K562 (cell line): ENCODE results near the gene LRP10. TPM values are rescaled to one million over a fixed set of nuclear protein-coding genes. Genes with fewer than 3 reads are reported as not detected.

Source experiments
- CHD7 ChIP-seq: fragments of 200-600 bp; sonication (generic); IDR thresholded peaks from one replicate; pipeline ENCODE4 v1.6.1; 2012; ENCODE audit warnings: mild to moderate bottlenecking, low read depth, low read length, inconsistent platforms
- CUX1 ChIP-seq: fragments of 200-800 bp; sonication (Bioruptor generic); IDR thresholded peaks from 2 replicates; pipeline ENCODE4 v1.6.1; 2016; ENCODE audit warnings: missing genetic modification characterization, missing compliant biosample characterization
- ID3 ChIP-seq, 2 experiments: fragments of 250-450 bp in 1 of 2; fragments of 450-650 bp in 1 of 2; sonication (Bioruptor Pico) in 1 of 2; IDR thresholded peaks; 2 replicates each; pipeline versions ENCODE4 v1.6.1 to v1.8.0; 2016 to 2021; ENCODE audit warnings: mild to moderate bottlenecking in 2 of 2, moderate library complexity in 2 of 2, missing compliant biosample characterization in 1 of 2, missing genetic modification characterization in 1 of 2
- MTA3 ChIP-seq: fragments of 450-650 bp; formaldehyde crosslinking; IDR thresholded peaks from 2 replicates; pipeline ENCODE4 v1.6.1; 2017; ENCODE audit warnings: mild to moderate bottlenecking, borderline replicate concordance
- SAFB ChIP-seq: fragments of 200-400 bp; formaldehyde crosslinking; IDR thresholded peaks from 2 replicates; pipeline ENCODE4 v1.6.1; 2017; ENCODE audit warnings: low read depth, low read length, borderline replicate concordance
- SMARCC2 ChIP-seq: fragments of 450-650 bp; IDR thresholded peaks from 2 replicates; pipeline ENCODE4 v1.6.1; 2017; ENCODE audit warnings: antibody characterized with exemption, moderate library complexity, mild to moderate bottlenecking, low read depth
- SRSF1 ChIP-seq: fragments of 200-400 bp; formaldehyde crosslinking; IDR thresholded peaks from 2 replicates; pipeline ENCODE4 v1.6.1; 2017; ENCODE audit warnings: mild to moderate bottlenecking, low read depth, low read length, moderate library complexity
- USF2 ChIP-seq: sonication (generic); formaldehyde crosslinking; IDR thresholded peaks from 2 replicates; pipeline ENCODE4 v1.5.0; 2020; ENCODE audit warnings: missing genetic modification reagents
- ZNF764 ChIP-seq: fragments of 250-450 bp; sonication (Bioruptor Pico); IDR thresholded peaks from 2 replicates; pipeline ENCODE4 v1.4.0; 2020; ENCODE audit warnings: low read depth, mild to moderate bottlenecking, moderate library complexity
- ZNF77 ChIP-seq: fragments of 250-450 bp; sonication (Bioruptor Pico); IDR thresholded peaks from 2 replicates; pipeline ENCODE4 v1.5.0; 2020
- polyA plus RNA-seq, 8 experiments: library from polyadenylated mRNA; depleted of rRNA in 4 of 8; stranded (reverse) in 5 of 8; unstranded in 3 of 8; fragments of >200 nt; fragmentation: Nextera tagmentation in 2 of 8; fragmentation: Illumina TruSeq in 1 of 8; extraction: Ambion mirVana in 2 of 8; extraction: Trizol in 1 of 8; gene quantifications; 2 replicates each; pipeline versions ENCODE4 v1.2.1 to v1.2.3, GENCODE V29; 2011 to 2014; ENCODE audit warnings: inconsistent platforms in 1 of 8, missing spikeins in 1 of 8
- total RNA-seq, 7 experiments: library from RNA; depleted of rRNA in 6 of 7; stranded (reverse); fragments of >200 nt in 6 of 7; fragmentation: Illumina TruSeq in 2 of 7; extraction: Trizol in 2 of 7; gene quantifications; 2 replicates each; pipeline versions ENCODE4 v1.2.1 to v1.2.3, GENCODE V29; 2011 to 2021; ENCODE audit warnings: low replicate concordance in 1 of 7

The LRP10 gene
- total and polyA plus RNA-seq, 9 of the 15 experiments (the other 6 are each of a cell fraction or from before 2014, with no cell fraction given) = 1.3 to 45.5 (median 10.9) TPM

- TF ChIP-seq CHD7 = no peak
- no peak for TF ChIP-seq SAFB
- TF ChIP-seq SMARCC2 = no peak
- no peak for TF ChIP-seq ZNF764
- no peak for TF ChIP-seq ZNF77 (CRISPR knock-in tag)
- no peak for TF ChIP-seq SRSF1
- TF ChIP-seq USF2 (CRISPR knock-in tag) = no peak
- no peak for TF ChIP-seq MTA3
- TF ChIP-seq ID3 (CRISPR knock-in tag; IDR thresholded peaks at IDR 0.05) = no peak
- no peak for TF ChIP-seq ID3 (tag; IDR thresholded peaks at IDR 0.05)
- TF ChIP-seq CUX1 (CRISPR knock-in tag) = no peak
Measured at GRCh38 chr14:22870811-22871223, 723 bp upstream of the LRP10 start (continued).
